A673 (cell line): ENCODE results near the gene SAMD14. TPM values are rescaled to one million over a fixed set of nuclear protein-coding genes. Genes with fewer than 3 reads are reported as not detected.

Source experiments
- BruUV-seq: library from RNA; stranded (reverse); fragments of 400-500 nt; replicated peaks from 2 replicates; lab custom pipeline; 2021; lab: Mats Ljungman, UMichigan
- CTCF ChIA-PET: fragments of 300-600 bp; sonication (Branson Sonifier 250); formaldehyde crosslinking; loops from one replicate; lab custom pipeline; 2022; ENCODE audit warnings: antibody characterized with exemption; lab: Charles Lee
- POLR2A ChIA-PET: fragments of 300-600 bp; sonication (Branson Sonifier 250); formaldehyde crosslinking; loops from one replicate; lab custom pipeline; 2022; ENCODE audit warnings: antibody characterized with exemption; ENCODE audit not compliant: low non-redundant PET; lab: Charles Lee
- DNase-seq: peaks from one replicate; pipeline ENCODE4 v3.0.0-alpha.2; 2015; ENCODE audit warnings: low spot score
- H3K27ac ChIP-seq: fragments of 200-600 bp; sonication (generic); 2 replicates; pipeline ENCODE4 v1.5.1; 2016; ENCODE audit warnings: mixed run types, low read depth, mild to moderate bottlenecking, mixed read lengths, antibody characterized with exemption, low read length; ENCODE audit not compliant: poor library complexity, severe bottlenecking
- H3K27me3 ChIP-seq: fragments of 200-600 bp; sonication (generic); replicated peaks from 2 replicates; pipeline ENCODE4 v1.6.1; 2017; ENCODE audit warnings: mixed run types, low read depth, mild to moderate bottlenecking, mixed read lengths, antibody characterized with exemption, low read length; ENCODE audit not compliant: insufficient read depth, poor library complexity
- H3K36me3 ChIP-seq: fragments of 200-600 bp; sonication (generic); 2 replicates; pipeline ENCODE4 v1.6.1; 2016; ENCODE audit warnings: mixed run types, mild to moderate bottlenecking, mixed read lengths, antibody characterized with exemption, low read length; ENCODE audit not compliant: insufficient read depth, poor library complexity, severe bottlenecking
- H3K4me1 ChIP-seq: fragments of 200-600 bp; sonication (generic); 2 replicates; pipeline ENCODE4 v1.6.1; 2017; ENCODE audit warnings: mixed run types, mild to moderate bottlenecking, mixed read lengths, antibody characterized with exemption, low read length; ENCODE audit not compliant: insufficient read depth, poor library complexity, severe bottlenecking
- H3K4me3 ChIP-seq: fragments of 200-600 bp; sonication (generic); 2 replicates; pipeline ENCODE4 v1.5.1; 2016; ENCODE audit warnings: low read depth, mixed run types, mild to moderate bottlenecking, mixed read lengths, low read length; ENCODE audit not compliant: poor library complexity, severe bottlenecking
- H3K9me3 ChIP-seq: fragments of 200-600 bp; sonication (generic); 2 replicates; pipeline ENCODE4 v1.6.1; 2016; ENCODE audit warnings: mixed run types, low read depth, mild to moderate bottlenecking, mixed read lengths, antibody characterized with exemption, low read length; ENCODE audit not compliant: poor library complexity, severe bottlenecking
- EZH2 ChIP-seq: fragments of 200-600 bp; sonication (generic); IDR thresholded peaks from 2 replicates; pipeline ENCODE4 v1.6.1; 2017; ENCODE audit warnings: borderline replicate concordance, low read depth, mild to moderate bottlenecking, mixed read lengths, antibody characterized with exemption, low read length; ENCODE audit not compliant: poor library complexity, severe bottlenecking
- intact Hi-C: fragments of 100-400 bp; cut with micrococcal nuclease; formaldehyde crosslinking; loops from one replicate; pipeline ENCODE4 v1.10.0; 2022; ENCODE audit not compliant: unreplicated experiment
- total RNA-seq: library from RNA; stranded (reverse); gene quantifications from 2 replicates; pipeline ENCODE4 v1.2.3, GENCODE V29; 2021
- TF ChIP-seq, protein P1 (sequence below): fragments of 300-800, 200-600 bp; sonication (generic); conservative IDR thresholded peaks from 2 replicates; pipeline ENCODE4 v1.5.1; 2017; ENCODE audit warnings: low read depth, mild to moderate bottlenecking, antibody characterized with exemption, low read length, moderate library complexity, mixed read lengths

The SAMD14 gene
- total RNA-seq, 1 experiment from 2014 or later: 45.0 TPM

DNA sequence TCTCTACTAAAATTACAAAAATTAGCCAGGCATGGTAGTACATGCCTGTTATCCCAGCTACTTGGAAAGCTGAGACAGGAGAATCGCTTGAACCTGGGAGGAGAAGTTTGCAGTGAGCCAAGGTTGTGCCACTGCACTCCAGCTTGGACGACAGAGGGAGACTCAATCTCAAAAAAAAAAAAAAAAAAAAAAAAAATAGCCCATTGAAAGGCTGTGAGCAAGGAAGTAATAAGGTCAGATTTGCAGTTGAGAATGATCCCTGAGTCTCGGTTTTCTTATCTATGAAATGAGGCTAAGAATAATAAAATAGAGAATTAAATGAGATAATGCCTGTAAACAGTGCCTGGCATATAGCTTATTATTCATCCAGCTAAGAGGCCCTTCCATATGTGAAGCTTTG is 36.2 kb downstream of the SAMD14 start:
- no peaks in the 10 kb centered on the region for H3K36me3 ChIP-seq
- H3K27ac ChIP-seq: no peak overlapping the region
- POLR2A ChIA-PET: no interaction called here
- no peaks in the 10 kb centered on the region for H3K27me3 ChIP-seq
- intact Hi-C loops: loop anchor here (2.0 kb wide), 2 partner anchors 67 to 203 kb away; no protein-coding TSS in a partner anchor
- no peak for DNase-seq
- H3K4me1 ChIP-seq: peaks cover 10% of the 10 kb centered on the region
- no peak for TF ChIP-seq EZH2
- TF ChIP-seq, protein P1, sequence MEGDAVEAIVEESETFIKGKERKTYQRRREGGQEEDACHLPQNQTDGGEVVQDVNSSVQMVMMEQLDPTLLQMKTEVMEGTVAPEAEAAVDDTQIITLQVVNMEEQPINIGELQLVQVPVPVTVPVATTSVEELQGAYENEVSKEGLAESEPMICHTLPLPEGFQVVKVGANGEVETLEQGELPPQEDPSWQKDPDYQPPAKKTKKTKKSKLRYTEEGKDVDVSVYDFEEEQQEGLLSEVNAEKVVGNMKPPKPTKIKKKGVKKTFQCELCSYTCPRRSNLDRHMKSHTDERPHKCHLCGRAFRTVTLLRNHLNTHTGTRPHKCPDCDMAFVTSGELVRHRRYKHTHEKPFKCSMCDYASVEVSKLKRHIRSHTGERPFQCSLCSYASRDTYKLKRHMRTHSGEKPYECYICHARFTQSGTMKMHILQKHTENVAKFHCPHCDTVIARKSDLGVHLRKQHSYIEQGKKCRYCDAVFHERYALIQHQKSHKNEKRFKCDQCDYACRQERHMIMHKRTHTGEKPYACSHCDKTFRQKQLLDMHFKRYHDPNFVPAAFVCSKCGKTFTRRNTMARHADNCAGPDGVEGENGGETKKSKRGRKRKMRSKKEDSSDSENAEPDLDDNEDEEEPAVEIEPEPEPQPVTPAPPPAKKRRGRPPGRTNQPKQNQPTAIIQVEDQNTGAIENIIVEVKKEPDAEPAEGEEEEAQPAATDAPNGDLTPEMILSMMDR: no peak
- no peaks in the 10 kb centered on the region for H3K9me3 ChIP-seq
- no TSS peak for BruUV-seq
- CTCF ChIA-PET: interaction anchor here (0.7 to 1.4 kb wide), 15 partner anchors 14 to 204 kb away, joined by 3 to 10 read pairs (median 4); no protein-coding TSS in a partner anchor
- H3K4me3 ChIP-seq: no peak overlapping the region

DNA sequence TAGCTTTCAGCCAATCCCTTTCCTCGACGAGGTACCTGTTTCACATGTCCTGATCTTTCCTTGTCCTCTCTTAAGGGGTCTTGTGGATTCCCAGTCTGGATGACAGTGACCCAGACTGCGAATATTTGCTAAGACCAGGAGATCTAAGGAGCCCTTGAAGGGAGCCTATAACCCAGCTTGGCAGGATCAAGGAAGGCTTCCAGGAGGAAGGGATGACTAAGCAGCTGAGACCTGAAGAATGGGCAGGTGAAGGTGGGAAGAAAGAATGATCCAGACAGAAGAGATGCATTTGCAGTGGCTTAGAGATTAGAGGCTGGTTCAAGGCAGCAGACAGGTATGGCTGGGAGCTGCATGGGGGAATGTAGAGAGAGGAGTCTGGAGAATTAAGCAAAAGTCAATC is 36.7 kb downstream of the SAMD14 start:
- Histone ChIP-seq H3K4me1 (peaks cover 10% of the 10 kb centered on the region), H3K27ac (no peak overlapping the region)
- BruUV-seq: no TSS peak

DNA sequence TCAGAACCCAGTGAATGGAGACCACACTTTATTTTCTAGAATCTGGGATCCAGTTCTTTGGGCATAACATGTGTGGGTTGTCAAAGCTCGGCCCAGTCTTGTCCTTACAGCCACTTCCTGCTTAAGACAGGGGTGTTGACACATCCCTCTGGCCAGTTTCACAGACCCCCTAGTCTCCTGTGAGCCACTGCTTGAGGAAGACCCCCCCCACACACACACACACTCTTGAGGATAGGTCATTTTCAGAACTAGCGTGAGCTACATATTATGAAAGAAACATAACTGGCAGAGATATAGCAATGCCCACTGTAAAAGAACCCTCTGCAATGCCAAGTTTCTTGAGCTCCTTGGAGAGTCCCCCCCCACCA is 38.1 kb downstream of the SAMD14 start:
- POLR2A ChIA-PET: no interaction called here
- H3K4me1 ChIP-seq: peaks cover 10% of the 10 kb centered on the region

More for the DNA sequence above, 36.7 kb downstream of the SAMD14 start:
- intact Hi-C loops: no loop called here
- Histone ChIP-seq H3K36me3 (no peaks in the 10 kb centered on the region), H3K4me3 (no peak overlapping the region), H3K9me3 (no peaks in the 10 kb centered on the region), H3K27me3 (no peaks in the 10 kb centered on the region)
- ChIA-PET CTCF (interaction anchor here (0.6 to 1.4 kb wide), 2 partner anchors 14 to 131 kb away, joined by 4 to 5 read pairs; no protein-coding TSS in a partner anchor), POLR2A (no interaction called here)
- no peak for TF ChIP-seq EZH2
- TF ChIP-seq, protein P1: no peak
- no peak for DNase-seq

More for the DNA sequence above, 38.1 kb downstream of the SAMD14 start:
- CTCF ChIA-PET: interaction anchor here (0.6 kb wide), 1 partner anchor 230 kb away, joined by 4 read pairs; no protein-coding TSS in a partner anchor
- no TSS peak for BruUV-seq
- no peak for DNase-seq
- Histone ChIP-seq H3K4me3 (no peak overlapping the region), H3K27ac (no peak overlapping the region), H3K27me3 (no peaks in the 10 kb centered on the region), H3K36me3 (no peaks in the 10 kb centered on the region), H3K9me3 (no peaks in the 10 kb centered on the region)
- TF ChIP-seq, protein P1: no peak
- no peak for TF ChIP-seq EZH2
- intact Hi-C loops: no loop called here
